Measurements from ENCODE around the gene HAPLN3.

DNA sequence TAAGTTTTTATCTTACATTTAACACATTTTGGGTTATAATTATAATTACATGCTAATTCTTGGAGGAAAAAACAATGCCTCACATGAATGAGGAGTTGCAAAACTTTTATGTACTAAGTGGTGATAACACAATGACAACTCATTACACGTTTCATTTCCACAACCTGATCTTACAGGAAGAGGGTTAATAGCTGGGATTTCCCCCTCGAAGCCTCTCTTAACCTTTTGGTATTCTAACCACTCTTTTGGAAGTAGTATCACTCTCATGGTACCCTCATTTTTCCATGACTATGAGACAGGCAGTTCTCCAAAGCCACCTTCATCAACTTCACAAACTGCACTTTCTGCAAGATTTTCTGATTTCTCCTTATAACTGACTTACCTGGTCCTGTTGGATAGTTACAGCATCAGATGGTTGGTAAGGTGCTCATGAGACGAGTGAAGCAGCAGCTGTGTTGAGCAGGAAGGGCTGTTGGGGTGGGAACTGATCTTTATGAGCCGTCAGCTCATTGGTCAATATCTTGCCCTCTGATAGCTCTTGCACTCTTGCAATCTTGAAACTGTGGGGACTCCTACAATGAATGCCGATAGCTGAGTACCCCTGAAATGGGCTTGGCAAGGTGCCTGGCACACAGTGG, 50.5 kb downstream of the HAPLN3 start:
- TF ChIP-seq, protein P1, sequence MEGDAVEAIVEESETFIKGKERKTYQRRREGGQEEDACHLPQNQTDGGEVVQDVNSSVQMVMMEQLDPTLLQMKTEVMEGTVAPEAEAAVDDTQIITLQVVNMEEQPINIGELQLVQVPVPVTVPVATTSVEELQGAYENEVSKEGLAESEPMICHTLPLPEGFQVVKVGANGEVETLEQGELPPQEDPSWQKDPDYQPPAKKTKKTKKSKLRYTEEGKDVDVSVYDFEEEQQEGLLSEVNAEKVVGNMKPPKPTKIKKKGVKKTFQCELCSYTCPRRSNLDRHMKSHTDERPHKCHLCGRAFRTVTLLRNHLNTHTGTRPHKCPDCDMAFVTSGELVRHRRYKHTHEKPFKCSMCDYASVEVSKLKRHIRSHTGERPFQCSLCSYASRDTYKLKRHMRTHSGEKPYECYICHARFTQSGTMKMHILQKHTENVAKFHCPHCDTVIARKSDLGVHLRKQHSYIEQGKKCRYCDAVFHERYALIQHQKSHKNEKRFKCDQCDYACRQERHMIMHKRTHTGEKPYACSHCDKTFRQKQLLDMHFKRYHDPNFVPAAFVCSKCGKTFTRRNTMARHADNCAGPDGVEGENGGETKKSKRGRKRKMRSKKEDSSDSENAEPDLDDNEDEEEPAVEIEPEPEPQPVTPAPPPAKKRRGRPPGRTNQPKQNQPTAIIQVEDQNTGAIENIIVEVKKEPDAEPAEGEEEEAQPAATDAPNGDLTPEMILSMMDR (IDR thresholded peaks at IDR 0.05), result no peak
- TF ChIP-seq POLR2AphosphoS5 (IDR thresholded peaks at IDR 0.05), result no peak

Data from upper lobe of left lung (tissue), 4 donors.